Endothelial cell (in vitro differentiated cells): ENCODE results near the gene ANKEF1. TPM values are rescaled to one million over a fixed set of nuclear protein-coding genes. Genes with fewer than 3 reads are reported as not detected.

Source experiments
- DNase-seq: peaks from one replicate; pipeline ENCODE4 v3.0.0; 2021; ENCODE audit warnings: low spot score
- H3K27ac Mint-ChIP-seq: one replicate; pipeline ENCODE4 v1.8.0; 2021; ENCODE audit warnings: mixed read lengths, inconsistent platforms; ENCODE audit not compliant: unreplicated experiment
- H3K27me3 Mint-ChIP-seq: one replicate; pipeline ENCODE4 v1.8.0; 2021; ENCODE audit warnings: mild to moderate bottlenecking, moderate library complexity, mixed read lengths, inconsistent platforms; ENCODE audit not compliant: unreplicated experiment
- H3K36me3 Mint-ChIP-seq: one replicate; pipeline ENCODE4 v1.8.0; 2021; ENCODE audit warnings: mild to moderate bottlenecking, low read depth, mixed read lengths, inconsistent platforms; ENCODE audit not compliant: unreplicated experiment
- H3K4me1 Mint-ChIP-seq: one replicate; pipeline ENCODE4 v1.8.0; 2021; ENCODE audit warnings: mild to moderate bottlenecking, mixed read lengths, inconsistent platforms; ENCODE audit not compliant: unreplicated experiment
- H3K4me3 Mint-ChIP-seq: one replicate; pipeline ENCODE4 v1.8.0; 2021; ENCODE audit warnings: mild to moderate bottlenecking, mixed read lengths, inconsistent platforms; ENCODE audit not compliant: unreplicated experiment
- H3K9me3 Mint-ChIP-seq: one replicate; pipeline ENCODE4 v1.8.0; 2021; ENCODE audit warnings: mixed read lengths, inconsistent platforms; ENCODE audit not compliant: unreplicated experiment
- total RNA-seq: library from RNA; stranded (reverse); fragmentation: NEBNext Ultra II Directional; extraction: Animal tissue kit (Norgen Biotek cat#: 25700); gene quantifications from one replicate; pipeline ENCODE4 v1.2.1, GENCODE V29; 2021; ENCODE audit not compliant: unreplicated experiment
- TF ChIP-seq, protein P1 (sequence below): fragments of 200-600 bp; sonication (generic); IDR thresholded peaks from one replicate; pipeline ENCODE4 v1.5.0; 2021; ENCODE audit warnings: antibody characterized with exemption; ENCODE audit not compliant: unreplicated experiment

ANKEF1 gene
- total RNA-seq, 1 donor from 2014 or later: 1.2 TPM

DNA sequence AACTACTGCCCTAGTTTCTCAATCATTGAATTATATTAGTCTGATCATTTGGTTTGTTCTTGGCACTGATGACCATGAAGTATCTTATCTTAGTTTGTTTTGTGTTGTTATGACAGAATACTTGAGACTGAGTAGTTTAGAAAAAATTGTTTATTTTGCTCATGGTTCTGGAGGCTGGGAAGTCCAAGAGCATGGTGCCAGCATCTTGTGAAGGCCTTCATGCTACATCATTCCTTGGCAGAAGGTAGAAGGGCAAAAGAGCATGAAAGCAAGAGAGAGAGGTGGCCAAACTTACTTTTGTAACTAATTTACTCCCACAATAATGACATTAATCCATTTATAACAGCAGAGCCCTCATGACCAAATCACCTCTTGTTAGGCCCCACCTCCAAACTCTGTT is 40.1 kb upstream of the ANKEF1 start:
- DNase-seq: no peak
- Mint-ChIP-seq H3K36me3 (no peaks in the 10 kb centered on the region), H3K27ac (no peak overlapping the region), H3K4me1 (no peaks in the 10 kb centered on the region), H3K27me3 (no peaks in the 10 kb centered on the region), H3K4me3 (no peak overlapping the region), H3K9me3 (no peaks in the 10 kb centered on the region)
- TF ChIP-seq, protein P1, sequence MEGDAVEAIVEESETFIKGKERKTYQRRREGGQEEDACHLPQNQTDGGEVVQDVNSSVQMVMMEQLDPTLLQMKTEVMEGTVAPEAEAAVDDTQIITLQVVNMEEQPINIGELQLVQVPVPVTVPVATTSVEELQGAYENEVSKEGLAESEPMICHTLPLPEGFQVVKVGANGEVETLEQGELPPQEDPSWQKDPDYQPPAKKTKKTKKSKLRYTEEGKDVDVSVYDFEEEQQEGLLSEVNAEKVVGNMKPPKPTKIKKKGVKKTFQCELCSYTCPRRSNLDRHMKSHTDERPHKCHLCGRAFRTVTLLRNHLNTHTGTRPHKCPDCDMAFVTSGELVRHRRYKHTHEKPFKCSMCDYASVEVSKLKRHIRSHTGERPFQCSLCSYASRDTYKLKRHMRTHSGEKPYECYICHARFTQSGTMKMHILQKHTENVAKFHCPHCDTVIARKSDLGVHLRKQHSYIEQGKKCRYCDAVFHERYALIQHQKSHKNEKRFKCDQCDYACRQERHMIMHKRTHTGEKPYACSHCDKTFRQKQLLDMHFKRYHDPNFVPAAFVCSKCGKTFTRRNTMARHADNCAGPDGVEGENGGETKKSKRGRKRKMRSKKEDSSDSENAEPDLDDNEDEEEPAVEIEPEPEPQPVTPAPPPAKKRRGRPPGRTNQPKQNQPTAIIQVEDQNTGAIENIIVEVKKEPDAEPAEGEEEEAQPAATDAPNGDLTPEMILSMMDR: no peak

DNA sequence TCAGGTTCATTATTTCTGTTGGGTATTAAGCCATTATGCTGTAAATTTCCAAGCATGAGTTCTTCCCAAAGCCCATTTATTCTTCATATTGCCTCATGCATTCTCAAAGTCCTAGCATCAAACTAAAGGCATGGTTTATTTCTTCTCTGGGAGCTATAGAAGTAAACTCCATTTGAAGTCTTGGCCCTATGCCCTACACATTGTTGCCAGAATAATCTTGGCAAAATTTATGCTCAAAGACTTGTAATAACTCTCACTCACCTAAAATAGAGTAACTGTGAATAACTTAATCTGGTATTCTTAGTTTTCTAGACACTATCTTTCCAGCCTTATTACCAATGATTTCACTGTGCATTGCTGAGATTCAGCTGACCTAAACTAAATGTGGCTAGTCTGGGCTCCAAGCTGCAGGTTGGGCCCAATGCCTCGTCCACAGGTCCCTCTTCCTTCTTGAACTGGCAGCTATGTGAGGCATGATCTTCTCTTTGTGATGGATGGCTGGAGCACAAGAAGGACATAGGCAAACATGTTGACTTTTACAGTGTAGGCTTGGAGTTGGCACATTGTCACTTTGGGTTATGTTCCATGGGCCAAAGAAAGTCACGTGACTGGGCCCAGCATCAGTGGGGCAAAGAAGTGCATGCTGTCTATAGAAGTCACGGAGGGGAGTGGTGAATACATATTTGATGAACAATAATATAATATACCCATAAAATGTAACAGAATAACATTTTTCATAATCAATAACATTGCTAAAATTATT is 39.1 kb upstream of the ANKEF1 start:
- no peaks in the 10 kb centered on the region for H3K36me3 Mint-ChIP-seq
- H3K9me3 Mint-ChIP-seq: no peaks in the 10 kb centered on the region
- TF ChIP-seq, protein P1: no peak
- H3K27ac Mint-ChIP-seq: no peak overlapping the region
- H3K4me1 Mint-ChIP-seq: no peaks in the 10 kb centered on the region
- H3K4me3 Mint-ChIP-seq: no peak overlapping the region
- no peaks in the 10 kb centered on the region for H3K27me3 Mint-ChIP-seq
- DNase-seq: no peak

DNA sequence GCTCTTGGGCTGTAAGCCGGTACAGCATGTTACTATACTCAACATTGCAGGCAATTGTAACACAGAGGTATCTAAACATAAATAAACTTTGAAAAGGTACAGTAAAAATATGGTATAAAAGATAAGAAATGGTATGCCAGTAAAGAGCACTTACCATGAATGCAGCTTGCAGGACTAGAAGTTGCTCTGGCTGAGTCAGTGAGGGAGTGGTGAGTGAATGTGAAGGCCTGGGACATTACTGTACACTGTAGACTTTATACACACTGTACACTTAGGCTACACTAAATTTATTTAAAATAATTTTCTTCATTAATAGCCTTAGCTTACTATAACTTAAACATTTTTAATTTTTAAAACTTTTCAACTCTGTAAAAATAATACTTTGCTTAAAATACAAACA is 37.8 kb upstream of the ANKEF1 start:
- no peak for DNase-seq
- Mint-ChIP-seq H3K27ac (no peak overlapping the region), H3K36me3 (no peaks in the 10 kb centered on the region), H3K9me3 (no peaks in the 10 kb centered on the region), H3K4me1 (no peaks in the 10 kb centered on the region), H3K27me3 (no peaks in the 10 kb centered on the region), H3K4me3 (no peak overlapping the region)
- TF ChIP-seq, protein P1: no peak

DNA sequence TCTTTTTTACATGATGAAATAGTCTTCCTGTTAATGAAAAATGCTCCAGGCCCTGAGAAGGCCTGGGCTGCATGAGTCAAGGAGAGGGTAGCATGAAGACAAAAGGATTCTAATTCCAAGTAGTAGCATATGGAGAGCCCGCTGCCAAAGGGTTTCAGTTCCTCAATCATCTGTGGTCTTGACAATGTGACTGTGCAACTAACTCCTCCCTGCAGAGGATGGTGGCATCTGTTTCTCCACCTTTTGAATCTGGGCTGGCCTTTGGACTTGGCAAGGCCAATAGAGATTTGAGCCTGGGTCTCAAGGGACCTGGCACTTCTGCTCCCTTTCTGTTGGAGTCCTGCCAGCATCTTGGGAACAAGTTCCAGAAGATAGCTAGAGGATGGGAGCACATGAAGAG is 35.1 kb upstream of the ANKEF1 start:
- Mint-ChIP-seq H3K27me3 (no peaks in the 10 kb centered on the region), H3K4me1 (no peaks in the 10 kb centered on the region), H3K36me3 (no peaks in the 10 kb centered on the region), H3K27ac (no peak overlapping the region), H3K4me3 (no peak overlapping the region), H3K9me3 (no peaks in the 10 kb centered on the region)
- no peak for DNase-seq
- TF ChIP-seq, protein P1: no peak

DNA sequence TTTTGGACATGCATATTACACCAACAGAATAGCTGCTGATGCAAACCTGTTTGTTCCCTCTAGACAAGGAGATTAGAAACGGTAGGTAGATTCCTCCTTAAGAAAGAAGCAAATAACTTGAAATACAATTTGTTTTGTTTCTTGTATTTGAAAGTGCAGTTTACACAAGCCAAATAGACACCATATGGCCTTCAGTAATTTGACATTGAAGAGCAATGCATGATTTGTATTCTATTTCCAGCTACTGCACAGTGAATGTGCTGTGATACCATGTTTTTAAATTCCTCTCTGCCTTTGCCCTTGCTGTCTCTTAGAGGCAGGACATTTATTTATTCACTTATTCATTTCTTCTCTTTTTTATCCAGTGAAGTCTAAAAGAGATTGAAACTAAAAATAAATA is 31.9 kb upstream of the ANKEF1 start:
- TF ChIP-seq, protein P1: no peak
- Mint-ChIP-seq H3K9me3 (no peaks in the 10 kb centered on the region), H3K36me3 (no peaks in the 10 kb centered on the region), H3K4me1 (no peaks in the 10 kb centered on the region), H3K27me3 (no peaks in the 10 kb centered on the region), H3K27ac (no peak overlapping the region), H3K4me3 (no peak overlapping the region)
- no peak for DNase-seq
